MM.1S (cell line): Measurements from ENCODE around the gene SLC25A53.

Source experiments
- DNase-seq: peaks from one replicate; pipeline ENCODE4 v3.0.0-alpha.2; 2015
- H2AFZ ChIP-seq: fragments of 300-600 bp; sonication (generic); 2 replicates; pipeline ENCODE4 v1.6.0; 2016; ENCODE audit warnings: antibody characterized with exemption, low read length
- H3F3A ChIP-seq: fragments of 300-600 bp; sonication (generic); 2 replicates; pipeline ENCODE4 v1.6.1; 2016; ENCODE audit warnings: mild to moderate bottlenecking, antibody characterized with exemption, low read length, moderate library complexity, mixed read lengths; ENCODE audit not compliant: insufficient read depth
- H3K27ac ChIP-seq: fragments of 300-600 bp; sonication (generic); 2 replicates; pipeline ENCODE4 v1.5.1; 2016; ENCODE audit warnings: mild to moderate bottlenecking, low read length
- H3K27me3 ChIP-seq: fragments of 300-600 bp; sonication (generic); replicated peaks from 2 replicates; pipeline ENCODE4 v1.6.0; 2016; ENCODE audit warnings: low read length; ENCODE audit not compliant: insufficient read depth
- H3K36me3 ChIP-seq: fragments of 300-600 bp; sonication (generic); replicated peaks from 2 replicates; pipeline ENCODE4 v1.6.1; 2016; ENCODE audit warnings: mild to moderate bottlenecking, low read length, mixed read lengths; ENCODE audit not compliant: insufficient read depth
- H3K4me1 ChIP-seq: fragments of 300-600 bp; sonication (generic); 2 replicates; pipeline ENCODE4 v1.6.1; 2016; ENCODE audit warnings: low read length, mixed read lengths
- H3K4me2 ChIP-seq: fragments of 300-600 bp; sonication (generic); 2 replicates; pipeline ENCODE4 v1.6.0; 2016; ENCODE audit warnings: low read depth, low read length
- H3K4me3 ChIP-seq: fragments of 300-600 bp; sonication (generic); 2 replicates; pipeline ENCODE4 v1.5.1; 2016; ENCODE audit warnings: low read length, mixed read lengths
- H3K79me2 ChIP-seq: fragments of 300-600 bp; sonication (generic); 2 replicates; pipeline ENCODE4 v1.6.1; 2016; ENCODE audit warnings: mixed run types, low read length, mixed read lengths
- H3K9ac ChIP-seq: fragments of 300-600 bp; sonication (generic); 2 replicates; pipeline ENCODE4 v1.6.1; 2016; ENCODE audit warnings: low read length, mixed read lengths
- H3K9me2 ChIP-seq: fragments of 300-600 bp; sonication (generic); replicated peaks from 2 replicates; pipeline ENCODE4 v1.6.1; 2016; ENCODE audit warnings: mild to moderate bottlenecking, low read length, mixed read lengths; ENCODE audit not compliant: insufficient read depth
- H3K9me3 ChIP-seq: fragments of 300-600 bp; sonication (generic); replicated peaks from 2 replicates; pipeline ENCODE4 v1.6.1; 2016; ENCODE audit warnings: mild to moderate bottlenecking, low read length, mixed read lengths; ENCODE audit not compliant: insufficient read depth
- H4K20me1 ChIP-seq: fragments of 300-600 bp; sonication (generic); 2 replicates; pipeline ENCODE4 v1.6.1; 2016; ENCODE audit warnings: mild to moderate bottlenecking, low read length, moderate library complexity, mixed read lengths; ENCODE audit not compliant: insufficient read depth
- CTCF ChIP-seq: fragments of 300-600 bp; sonication (generic); IDR thresholded peaks from 2 replicates; pipeline ENCODE4 v1.5.1; 2016; ENCODE audit warnings: antibody characterized with exemption, low read length, mixed read lengths
- EZH2 ChIP-seq: fragments of 300-600 bp; sonication (generic); optimal IDR thresholded peaks from 2 replicates; pipeline ENCODE3; 2017; ENCODE audit warnings: low read depth, mild to moderate bottlenecking, antibody characterized with exemption, low read length, mixed read lengths
- EZH2phosphoT487 ChIP-seq: fragments of 300-600 bp; sonication (generic); IDR thresholded peaks from 2 replicates; pipeline ENCODE4 v1.6.1; 2018; ENCODE audit warnings: antibody characterized with exemption, low read length

Gene SLC25A53

DNA sequence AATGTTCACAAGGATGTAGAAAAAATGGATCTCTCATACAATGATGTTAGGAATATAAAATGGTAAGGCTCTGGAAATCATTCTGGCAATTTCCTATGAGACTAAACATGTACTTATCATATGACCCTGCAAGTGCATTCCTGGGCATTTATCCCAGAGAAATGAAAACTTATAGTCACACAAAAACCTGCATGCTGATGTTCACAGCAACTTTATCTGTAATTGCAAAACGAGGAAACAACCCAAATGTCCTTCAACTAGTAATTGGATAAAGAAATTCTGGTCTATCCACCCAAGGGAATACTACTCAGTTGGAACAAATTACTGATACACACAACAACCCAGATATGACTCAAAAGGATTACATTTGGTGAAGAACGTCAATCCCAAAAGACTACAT, 30.0 kb downstream of the SLC25A53 start:
- Histone ChIP-seq H3K27ac (no peak overlapping the region), H3K79me2 (no peaks in the 10 kb centered on the region)
- TF ChIP-seq EZH2, result no peak

DNA sequence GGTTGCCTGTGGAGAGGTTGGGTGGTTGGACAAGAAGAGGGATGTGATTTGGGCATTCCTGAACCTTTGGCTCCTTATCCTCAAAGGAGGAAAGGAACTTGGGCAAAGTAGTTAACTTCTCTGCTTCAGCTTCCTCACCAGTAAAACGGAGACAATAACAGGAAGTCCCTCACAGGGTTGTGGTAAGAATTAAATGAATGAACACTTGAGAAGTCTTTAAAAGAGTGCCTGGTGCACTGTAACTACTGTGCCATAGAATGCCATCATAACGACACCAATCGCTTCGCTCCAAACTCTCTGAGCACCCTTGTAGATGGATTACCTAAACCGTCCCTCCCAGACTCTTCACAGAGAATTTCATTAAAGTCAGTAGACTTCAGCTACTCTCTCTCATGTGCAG, 34.0 kb downstream of the SLC25A53 start:
- H3K4me3 ChIP-seq, result no peak overlapping the region
- no peaks in the 10 kb centered on the region for H3F3A ChIP-seq
- no peak overlapping the region for H3K27ac ChIP-seq
- H4K20me1 ChIP-seq, result no peaks in the 10 kb centered on the region
- H3K4me1 ChIP-seq, result peaks cover 4% of the 10 kb centered on the region
- H3K27me3 ChIP-seq, result no peaks in the 10 kb centered on the region
- no peaks in the 10 kb centered on the region for H3K36me3 ChIP-seq
- no peaks in the 10 kb centered on the region for H3K9me3 ChIP-seq
- no peak overlapping the region for H2AFZ ChIP-seq
- no peaks in the 10 kb centered on the region for H3K79me2 ChIP-seq
- no peaks in the 10 kb centered on the region for H3K9me2 ChIP-seq
- H3K4me2 ChIP-seq, result no peak overlapping the region
- DNase-seq, result no peak
- TF ChIP-seq EZH2phosphoT487 (no peak), EZH2 (no peak), CTCF (no peak)
- H3K9ac ChIP-seq, result no peak overlapping the region

More for the DNA sequence above, 30.0 kb downstream of the SLC25A53 start:
- no peak overlapping the region for H2AFZ ChIP-seq
- no peaks in the 10 kb centered on the region for H3K4me1 ChIP-seq
- no peaks in the 10 kb centered on the region for H3K36me3 ChIP-seq
- no peak overlapping the region for H3K9ac ChIP-seq
- H3K9me2 ChIP-seq, result no peaks in the 10 kb centered on the region
- H3F3A ChIP-seq, result no peaks in the 10 kb centered on the region
- no peaks in the 10 kb centered on the region for H3K9me3 ChIP-seq
- no peak overlapping the region for H3K4me2 ChIP-seq
- no peak for DNase-seq
- no peaks in the 10 kb centered on the region for H3K27me3 ChIP-seq
- H3K4me3 ChIP-seq, result no peak overlapping the region
- no peaks in the 10 kb centered on the region for H4K20me1 ChIP-seq

DNA sequence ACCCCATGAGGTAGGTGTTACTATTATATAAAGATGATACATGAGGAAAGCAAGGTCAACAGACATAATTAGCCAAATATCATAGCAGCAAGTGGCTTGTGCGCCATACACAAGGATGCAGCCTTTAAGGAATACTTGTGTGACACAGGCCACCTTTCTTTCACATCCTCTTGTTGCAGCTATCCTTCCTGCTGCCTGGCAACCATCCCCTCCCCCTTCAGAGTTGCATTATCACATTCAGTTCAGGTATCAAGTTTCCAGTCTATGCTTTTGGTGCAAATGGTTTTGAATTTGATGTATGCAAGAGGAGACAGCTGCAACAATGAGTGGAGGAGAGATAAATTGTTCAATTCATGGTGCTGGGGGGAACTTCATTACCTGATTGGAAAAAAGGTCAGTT, 38.0 kb downstream of the SLC25A53 start:
- H3F3A ChIP-seq, result no peaks in the 10 kb centered on the region
- H3K27me3 ChIP-seq, result no peaks in the 10 kb centered on the region
- no peak overlapping the region for H2AFZ ChIP-seq
- no peaks in the 10 kb centered on the region for H3K36me3 ChIP-seq
- H3K4me3 ChIP-seq, result no peak overlapping the region
- no peak for TF ChIP-seq EZH2phosphoT487
- TF ChIP-seq CTCF, result no peak
- TF ChIP-seq EZH2, result no peak
- no peaks in the 10 kb centered on the region for H3K79me2 ChIP-seq
- H3K4me1 ChIP-seq, result peaks cover 4% of the 10 kb centered on the region
- H3K9ac ChIP-seq, result no peak overlapping the region
- DNase-seq, result no peak
- no peaks in the 10 kb centered on the region for H4K20me1 ChIP-seq
- H3K9me3 ChIP-seq, result no peaks in the 10 kb centered on the region
- H3K4me2 ChIP-seq, result no peak overlapping the region
- H3K27ac ChIP-seq, result no peak overlapping the region
- no peaks in the 10 kb centered on the region for H3K9me2 ChIP-seq

DNA sequence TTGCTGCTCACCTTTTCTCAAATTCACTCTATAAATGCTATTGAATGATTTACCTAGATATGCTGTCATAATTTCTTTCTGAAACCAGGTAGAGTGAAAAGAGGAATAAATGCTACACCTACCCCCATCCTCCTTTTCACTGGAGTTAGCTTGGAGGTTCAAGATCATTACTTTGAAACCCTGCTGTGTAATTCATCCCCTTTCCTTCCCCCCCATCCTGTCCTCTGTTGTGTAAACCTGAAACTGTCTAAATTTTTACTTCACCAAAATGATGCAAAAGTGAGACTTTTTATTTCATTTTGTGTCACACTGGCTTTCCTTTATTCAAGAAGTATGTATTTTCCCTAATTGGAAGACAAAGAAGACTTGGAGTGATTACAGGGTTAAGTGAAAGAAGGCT, 39.0 kb downstream of the SLC25A53 start:
- TF ChIP-seq EZH2phosphoT487 (no peak), EZH2 (no peak), CTCF (no peak)
- Histone ChIP-seq H3K4me2 (no peak overlapping the region), H4K20me1 (no peaks in the 10 kb centered on the region), H2AFZ (no peak overlapping the region), H3K9ac (no peak overlapping the region), H3K27ac (no peak overlapping the region), H3F3A (no peaks in the 10 kb centered on the region), H3K36me3 (no peaks in the 10 kb centered on the region), H3K27me3 (no peaks in the 10 kb centered on the region), H3K9me2 (no peaks in the 10 kb centered on the region), H3K4me1 (peaks cover 8% of the 10 kb centered on the region), H3K9me3 (no peaks in the 10 kb centered on the region), H3K4me3 (no peak overlapping the region), H3K79me2 (no peaks in the 10 kb centered on the region)
- DNase-seq, result no peak
